K562 (cell line): ENCODE data around the gene FTHL17. TPM values are rescaled to one million over a fixed set of nuclear protein-coding genes. Genes with fewer than 3 reads are reported as not detected.

Source experiments
- ATAC-seq: fragments of 200-7000 bp; cut with Tn5 transposase; 3 replicates; pipeline ENCODE4 v1.9.1; 2020; ENCODE audit warnings: moderate library complexity
- BruUV-seq: library from RNA; stranded (reverse); fragments of 400-500 nt; replicated peaks from 2 replicates; lab custom pipeline; 2021; lab: Mats Ljungman, UMichigan
- CTCF ChIA-PET: fragments of 300-600 bp; formaldehyde crosslinking; extraction: SDS; loops from one replicate; lab custom pipeline; 2021; ENCODE audit warnings: low intra/inter-chr PET ratio; lab: Yijun Ruan, JAX
- POLR2A ChIA-PET: fragments of 300-600, 350-650 bp; sonication (Branson Sonifier 250); formaldehyde crosslinking; extraction: SDS; loops from one replicate; lab custom pipeline; 2021; ENCODE audit warnings: antibody characterized with exemption, inconsistent platforms; lab: Yijun Ruan, JAX
- DNase-seq, 4 experiments: peaks; one replicate each; pipeline versions ENCODE4 v3.0.0 to v3.0.0-alpha.2; 2011 to 2018; ENCODE audit warnings: low spot score in 3 of 4, mixed read lengths in 3 of 4; ENCODE audit errors: extremely low read depth in 1 of 4
- FAIRE-seq: peaks from 2 replicates; lab custom pipeline; 2011; peaks lifted over from hg19 to GRCh38; lab: Jason Lieb, UNC
- H2AFZ ChIP-seq: 2 replicates; pipeline ENCODE4 v1.6.0; 2011; ENCODE audit warnings: low read depth, low read length, control low read depth, inconsistent platforms
- H3K27ac ChIP-seq: fragments of 200-600 bp; 3 replicates; pipeline ENCODE4 v1.8.0; 2011; ENCODE audit warnings: low read depth, mild to moderate bottlenecking, control low read depth, inconsistent platforms, low read length, moderate library complexity, mixed read lengths; ENCODE audit errors: extremely low read depth
- H3K27me3 ChIP-seq, 2 experiments: fragments of 300-600 bp in 1 of 2; 2 replicates in 1 of 2; 3 replicates in 1 of 2; pipeline versions ENCODE4 v1.6.0 to v1.8.0; 2011; ENCODE audit warnings: inconsistent platforms in 2 of 2, low read length in 2 of 2, mild to moderate bottlenecking in 1 of 2, mixed read lengths in 1 of 2, moderate library complexity in 1 of 2; ENCODE audit not compliant: control insufficient read depth in 2 of 2, insufficient read depth in 2 of 2
- H3K36me3 ChIP-seq: fragments of 300-600 bp; 3 replicates; pipeline ENCODE4 v1.8.0; 2011; ENCODE audit warnings: mild to moderate bottlenecking, low read length, inconsistent platforms; ENCODE audit not compliant: control insufficient read depth, insufficient read depth
- H3K4me1 ChIP-seq, 2 experiments: fragments of 200-600 bp in 1 of 2; replicated peaks in 1 of 2; 2 replicates in 1 of 2; 3 replicates in 1 of 2; pipeline versions ENCODE4 v1.5.1 to v1.8.0; 2011; ENCODE audit warnings: inconsistent platforms in 2 of 2, low read length in 2 of 2, mild to moderate bottlenecking in 1 of 2, mixed read lengths in 1 of 2, moderate library complexity in 1 of 2; ENCODE audit not compliant: control insufficient read depth in 2 of 2, insufficient read depth in 2 of 2
- H3K4me2 ChIP-seq: 2 replicates; pipeline ENCODE4 v1.6.1; 2011; ENCODE audit warnings: low read length, control low read depth, inconsistent platforms, mixed read lengths; ENCODE audit not compliant: insufficient read depth
- H3K4me3 ChIP-seq: fragments of 200-600 bp; sonication (generic), shearing (Covaris generic); 2 replicates; pipeline ENCODE4 v1.5.1; 2016; ENCODE audit warnings: control low read depth, inconsistent platforms
- H3K79me2 ChIP-seq: fragments of 200-600 bp; 3 replicates; pipeline ENCODE4 v1.8.0; 2011; ENCODE audit warnings: low read length, inconsistent platforms; ENCODE audit not compliant: control insufficient read depth, insufficient read depth
- H3K9ac ChIP-seq, 2 experiments: 2 replicates each; pipeline versions ENCODE4 v1.6.0 to v1.6.1; 2011; ENCODE audit warnings: low read depth in 2 of 2, low read length in 2 of 2, control low read depth in 1 of 2, inconsistent platforms in 1 of 2, mild to moderate bottlenecking in 1 of 2, mixed read lengths in 1 of 2; ENCODE audit not compliant: insufficient read depth in 1 of 2
- H3K9me1 ChIP-seq: one replicate; pipeline ENCODE4 v1.6.0; 2011; ENCODE audit warnings: inconsistent platforms, mild to moderate bottlenecking, low read length, moderate library complexity; ENCODE audit not compliant: control insufficient read depth, insufficient read depth
- H3K9me3 ChIP-seq: replicated peaks from 2 replicates; pipeline ENCODE4 v1.5.1; 2011; ENCODE audit warnings: low read depth, low read length, inconsistent platforms; ENCODE audit not compliant: control insufficient read depth, insufficient read depth
- H4K20me1 ChIP-seq: replicated peaks from 2 replicates; pipeline ENCODE4 v1.6.1; 2011; ENCODE audit warnings: low read length, inconsistent platforms, mixed read lengths; ENCODE audit not compliant: control insufficient read depth, insufficient read depth
- DLX4 ChIP-seq: fragments of 250-450 bp; sonication (Bioruptor Pico); IDR thresholded peaks from 2 replicates; pipeline ENCODE4 v1.6.1; 2021; ENCODE audit warnings: mild to moderate bottlenecking
- KLF1 ChIP-seq: fragments of 450-650 bp; IDR thresholded peaks from 2 replicates; pipeline ENCODE4 v1.6.1; 2016; ENCODE audit warnings: missing genetic modification characterization, missing compliant biosample characterization
- KLF6 ChIP-seq: fragments of 250-450 bp; sonication (Bioruptor Pico); IDR thresholded peaks from 2 replicates; pipeline ENCODE4 v1.4.0; 2020; ENCODE audit warnings: mild to moderate bottlenecking, moderate library complexity, borderline replicate concordance
- MAFG ChIP-seq: fragments of 450-650 bp; conservative IDR thresholded peaks from 2 replicates; pipeline ENCODE4 v1.6.1; 2016; ENCODE audit warnings: missing genetic modification characterization, missing compliant biosample characterization
- MCM2 ChIP-seq: fragments of 450-650 bp; IDR thresholded peaks from 2 replicates; pipeline ENCODE4 v1.6.1; 2017; ENCODE audit warnings: low read depth, mild to moderate bottlenecking
- MEF2D ChIP-seq: conservative IDR thresholded peaks from 2 replicates; pipeline ENCODE4 v1.6.1; 2016; ENCODE audit warnings: low read depth, missing genetic modification characterization, missing compliant biosample characterization
- RBM14 ChIP-seq: fragments of 200-400 bp; formaldehyde crosslinking; IDR thresholded peaks from 2 replicates; pipeline ENCODE4 v1.6.1; 2018; ENCODE audit warnings: low read depth, mild to moderate bottlenecking, low read length, moderate library complexity, borderline replicate concordance; ENCODE audit not compliant: insufficient read depth
- RBM25 ChIP-seq: fragments of 200-400 bp; formaldehyde crosslinking; IDR thresholded peaks from 2 replicates; pipeline ENCODE4 v1.6.1; 2018; ENCODE audit warnings: low read length, low read depth, moderate library complexity; ENCODE audit not compliant: severe bottlenecking
- SIRT6 ChIP-seq: IDR thresholded peaks from one replicate; pipeline ENCODE4 v1.6.1; 2012; ENCODE audit warnings: low read depth, mild to moderate bottlenecking, control low read depth, inconsistent platforms, low read length, moderate library complexity
- ZNF561 ChIP-seq: fragments of 450-650 bp; formaldehyde crosslinking; conservative IDR thresholded peaks from 2 replicates; pipeline ENCODE4 v1.4.0; 2020; ENCODE audit warnings: mild to moderate bottlenecking, moderate library complexity
- ZNF586 ChIP-seq: fragments of 450-650 bp; formaldehyde crosslinking; conservative IDR thresholded peaks from 2 replicates; pipeline ENCODE4 v1.4.0; 2020; ENCODE audit warnings: mild to moderate bottlenecking, moderate library complexity
- WGBS: fragments of 100-300 bp; shearing (Covaris generic); methylation state at CpG from one replicate; pipeline ENCODE4 v1.1.6; 2016; ENCODE audit warnings: low coverage, mixed read lengths; ENCODE audit not compliant: insufficient coverage; ENCODE audit errors: missing lambda C conversion rate; 5-methylcytosine and 5-hydroxymethylcytosine counted together
- in situ Hi-C: fragments of 300-500 bp; cut with MboI; formaldehyde crosslinking; loops from 4 replicates; pipeline ENCODE4 v1.15.0; 2018; ENCODE audit warnings: inconsistent platforms, mixed read lengths
- intact Hi-C: fragments of 100-400 bp; cut with micrococcal nuclease; formaldehyde crosslinking; loops from 2 replicates; pipeline ENCODE4 v1.14.2; 2022
- polyA plus RNA-seq, 8 experiments: library from polyadenylated mRNA; depleted of rRNA in 4 of 8; stranded (reverse) in 5 of 8; unstranded in 3 of 8; fragments of >200 nt; fragmentation: Nextera tagmentation in 2 of 8; fragmentation: Illumina TruSeq in 1 of 8; extraction: Ambion mirVana in 2 of 8; extraction: Trizol in 1 of 8; gene quantifications; 2 replicates each; pipeline versions ENCODE4 v1.2.1 to v1.2.3, GENCODE V29; 2011 to 2014; ENCODE audit warnings: inconsistent platforms in 1 of 8, missing spikeins in 1 of 8
- total RNA-seq, 7 experiments: library from RNA; depleted of rRNA in 6 of 7; stranded (reverse); fragments of >200 nt in 6 of 7; fragmentation: Illumina TruSeq in 2 of 7; extraction: Trizol in 2 of 7; gene quantifications; 2 replicates each; pipeline versions ENCODE4 v1.2.1 to v1.2.3, GENCODE V29; 2011 to 2021; ENCODE audit warnings: low replicate concordance in 1 of 7

The FTHL17 gene
- total and polyA plus RNA-seq, 9 of the 15 experiments (the other 6 are each of a cell fraction or from before 2014, with no cell fraction given): not detected

GRCh38 chrX:31061091-31061490 is 10.8 kb downstream of the FTHL17 start:
- Histone ChIP-seq H3K9me3 (no peaks in the 10 kb centered on the region), H3K79me2 (no peaks in the 10 kb centered on the region), H3K4me2 (no peak overlapping the region), H3K4me1 (no peaks in the 10 kb centered on the region), H3K27me3 (no peaks in the 10 kb centered on the region), H4K20me1 (no peaks in the 10 kb centered on the region)
- DNase-seq (no peak), FAIRE-seq (no peak)
- no TSS peak for BruUV-seq
- TF ChIP-seq MAFG (tag): no peak
- no peak for TF ChIP-seq RBM14
- no peak for TF ChIP-seq MCM2
- TF ChIP-seq MEF2D (tag): no peak
- no peak for TF ChIP-seq RBM25
- TF ChIP-seq ZNF561 (CRISPR knock-in tag): no peak
- no peak for TF ChIP-seq DLX4 (CRISPR knock-in tag)
- no peak for TF ChIP-seq ZNF586 (CRISPR knock-in tag)
- no peak for TF ChIP-seq SIRT6
- no peak for TF ChIP-seq KLF1 (tag)
- no peak for TF ChIP-seq KLF6
- TF ChIP-seq, all 486 proteins: peak for 0
- ChIA-PET POLR2A (no interaction called here), CTCF (no interaction called here)
- 3% methylated on average over 3 of the region's 3 CpGs for WGBS
- H3K27ac ChIP-seq: no peak overlapping the region
- in situ Hi-C loops (no loop called here), intact Hi-C loops (no loop called here)
- H3K36me3 ChIP-seq: no peaks in the 10 kb centered on the region
- no peak overlapping the region for H3K4me3 ChIP-seq
- no peak overlapping the region for H2AFZ ChIP-seq
- H3K9me1 ChIP-seq: no peaks in the 10 kb centered on the region
- H3K9ac ChIP-seq: no peak overlapping the region
- no peak for ATAC-seq
